H1 (cell line): Measurements from ENCODE around the gene TMEM179B. TPM values are rescaled to one million over a fixed set of nuclear protein-coding genes. Genes with fewer than 3 reads are reported as not detected.

Experiments
- CTCF ChIA-PET: fragments of 300-600 bp; sonication (Branson Sonifier 250); formaldehyde crosslinking; loops from one replicate; lab custom pipeline; 2021; ENCODE audit not compliant: partially characterized antibody; lab: Charles Lee
- POLR2A ChIA-PET: fragments of 300-600 bp; sonication (Branson Sonifier 250); formaldehyde crosslinking; loops from one replicate; lab custom pipeline; 2021; ENCODE audit warnings: inconsistent platforms; ENCODE audit not compliant: partially characterized antibody; lab: Charles Lee
- DNase-seq, 2 experiments: peaks; one replicate each; pipeline versions ENCODE4 v3.0.0 to v3.0.0-alpha.2; 2010 to 2022; ENCODE audit warnings: low spot score in 2 of 2, low read depth in 1 of 2, mixed read lengths in 1 of 2
- FAIRE-seq: peaks from 2 replicates; lab custom pipeline; 2011; peaks lifted over from hg19 to GRCh38; lab: Jason Lieb, UNC
- H2AFZ ChIP-seq: 2 replicates; pipeline ENCODE4 v1.8.1; 2012; ENCODE audit warnings: low read length, inconsistent platforms
- H2AK5ac ChIP-seq: 2 replicates; pipeline ENCODE4 v1.6.1; 2013; ENCODE audit warnings: low read depth, low read length
- H2BK120ac ChIP-seq: replicated peaks from 2 replicates; pipeline ENCODE3; 2013; ENCODE audit warnings: low read depth, low read length, inconsistent platforms
- H2BK12ac ChIP-seq: 2 replicates; pipeline ENCODE4 v1.6.1; 2013; ENCODE audit warnings: low read depth, low read length
- H2BK15ac ChIP-seq: 2 replicates; pipeline ENCODE4 v1.6.1; 2013; ENCODE audit warnings: low read length
- H2BK20ac ChIP-seq: 2 replicates; pipeline ENCODE4 v1.6.1; 2013; ENCODE audit warnings: low read length
- H2BK5ac ChIP-seq: 2 replicates; pipeline ENCODE4 v1.6.1; 2013; ENCODE audit warnings: low read depth, low read length
- H3K14ac ChIP-seq: 2 replicates; pipeline ENCODE4 v1.6.1; 2013; ENCODE audit warnings: inconsistent platforms; ENCODE audit not compliant: insufficient read length
- H3K18ac ChIP-seq: 2 replicates; pipeline ENCODE4 v1.6.1; 2013; ENCODE audit warnings: low read length; ENCODE audit errors: extremely low read depth
- H3K23ac ChIP-seq: 2 replicates; pipeline ENCODE4 v1.6.1; 2013; ENCODE audit warnings: inconsistent platforms; ENCODE audit not compliant: insufficient read length
- H3K23me2 ChIP-seq: 2 replicates; pipeline ENCODE4 v1.6.1; 2013; ENCODE audit warnings: low read depth, low read length
- H3K27ac ChIP-seq: 2 replicates; pipeline ENCODE4 v1.6.1; 2011; ENCODE audit warnings: low read depth, low read length, inconsistent platforms
- H3K27me3 ChIP-seq, 4 experiments: replicated peaks in 1 of 4; 1 replicate in 1 of 4; 2 replicates in 3 of 4; pipeline versions ENCODE4 v1.6.1 to v1.8.1; 2011 to 2013; ENCODE audit warnings: low read length in 3 of 4, mild to moderate bottlenecking in 3 of 4, inconsistent platforms in 2 of 4, mixed read lengths in 2 of 4, moderate library complexity in 1 of 4; ENCODE audit not compliant: control insufficient read depth in 3 of 4, insufficient read depth in 3 of 4; ENCODE audit errors: extremely low read depth in 1 of 4
- H3K36me3 ChIP-seq, 4 experiments: 2 replicates each; pipeline versions ENCODE4 v1.6.1 to v1.8.1; 2011 to 2013; ENCODE audit warnings: mild to moderate bottlenecking in 4 of 4, low read length in 3 of 4, moderate library complexity in 2 of 4, control low read depth in 1 of 4, inconsistent platforms in 1 of 4; ENCODE audit not compliant: insufficient read depth in 4 of 4, control insufficient read depth in 2 of 4
- H3K4ac ChIP-seq: replicated peaks from 2 replicates; pipeline ENCODE3; 2013; ENCODE audit warnings: low read length, low read depth, mixed read lengths, inconsistent platforms; ENCODE audit not compliant: insufficient read length
- H3K4me1 ChIP-seq, 4 experiments: replicated peaks in 1 of 4; 1 replicate in 1 of 4; 2 replicates in 3 of 4; pipeline versions ENCODE4 v1.6.1 to v1.8.1; 2011 to 2013; ENCODE audit warnings: low read length in 3 of 4, inconsistent platforms in 2 of 4, mixed read lengths in 1 of 4; ENCODE audit not compliant: insufficient read depth in 4 of 4, control insufficient read depth in 3 of 4
- H3K4me2 ChIP-seq, 2 experiments: 2 replicates each; pipeline versions ENCODE4 v1.6.1 to v1.8.1; 2011 to 2013; ENCODE audit warnings: low read depth in 2 of 2, low read length in 2 of 2, control low read depth in 1 of 2, inconsistent platforms in 1 of 2, mild to moderate bottlenecking in 1 of 2; ENCODE audit not compliant: insufficient read depth in 1 of 2
- H3K4me3 ChIP-seq, 4 experiments: fragments of 200-600, 300-600 bp in 1 of 4; sonication (generic), shearing (Covaris generic), sonication (Bioruptor Twin) in 1 of 4; 2 replicates each; pipeline versions ENCODE4 v1.5.1 to v1.8.1; 2011 to 2016; ENCODE audit warnings: low read length in 4 of 4, low read depth in 3 of 4, control low read depth in 2 of 4, inconsistent platforms in 2 of 4, mild to moderate bottlenecking in 2 of 4, mixed read lengths in 1 of 4, moderate library complexity in 1 of 4; ENCODE audit not compliant: insufficient read depth in 2 of 4; ENCODE audit errors: extremely low read depth in 1 of 4
- H3K56ac ChIP-seq: replicated peaks from 2 replicates; pipeline ENCODE3; 2013; ENCODE audit warnings: low read depth, mild to moderate bottlenecking, mixed read lengths, low read length, inconsistent platforms; ENCODE audit not compliant: insufficient read length
- H3K79me1 ChIP-seq: 2 replicates; pipeline ENCODE4 v1.6.1; 2013; ENCODE audit warnings: low read depth, low read length, control low read depth
- H3K79me2 ChIP-seq, 2 experiments: 2 replicates each; pipeline versions ENCODE4 v1.6.1 to v1.8.1; 2012 to 2013; ENCODE audit warnings: low read length in 2 of 2, mild to moderate bottlenecking in 2 of 2, inconsistent platforms in 1 of 2; ENCODE audit not compliant: insufficient read depth in 2 of 2, control insufficient read depth in 1 of 2
- H3K9ac ChIP-seq, 4 experiments: replicated peaks in 1 of 4; 1 replicate in 1 of 4; 2 replicates in 3 of 4; pipeline versions ENCODE4 v1.6.1 to v1.8.1; 2011 to 2013; ENCODE audit warnings: low read depth in 3 of 4, low read length in 3 of 4, control low read depth in 2 of 4, mild to moderate bottlenecking in 2 of 4, moderate library complexity in 2 of 4, inconsistent platforms in 1 of 4; ENCODE audit errors: extremely low read depth in 1 of 4
- H3K9me3 ChIP-seq, 2 experiments: 2 replicates each; pipeline versions ENCODE4 v1.6.1 to v1.8.1; 2012 to 2013; ENCODE audit warnings: mild to moderate bottlenecking in 2 of 2, moderate library complexity in 2 of 2, control low read depth in 1 of 2, inconsistent platforms in 1 of 2, low read depth in 1 of 2, low read length in 1 of 2, mixed read lengths in 1 of 2; ENCODE audit not compliant: insufficient read depth in 2 of 2
- H4K20me1 ChIP-seq, 2 experiments: replicated peaks in 1 of 2; 2 replicates each; pipeline versions ENCODE3 to v1.8.1; 2011 to 2013; ENCODE audit warnings: inconsistent platforms in 2 of 2, low read length in 2 of 2, mild to moderate bottlenecking in 1 of 2; ENCODE audit not compliant: insufficient read depth in 2 of 2, control insufficient read depth in 1 of 2
- H4K5ac ChIP-seq: 2 replicates; pipeline ENCODE4 v1.6.1; 2013; ENCODE audit warnings: low read length, low read depth, mixed read lengths, inconsistent platforms; ENCODE audit not compliant: insufficient read length
- H4K8ac ChIP-seq: 2 replicates; pipeline ENCODE4 v1.8.0; 2013; ENCODE audit warnings: mild to moderate bottlenecking, moderate library complexity, low read length, inconsistent platforms; ENCODE audit not compliant: insufficient read depth; ENCODE audit errors: extremely low read depth
- H4K91ac ChIP-seq: replicated peaks from 2 replicates; pipeline ENCODE3; 2013; ENCODE audit warnings: low read length, mixed read lengths, inconsistent platforms; ENCODE audit not compliant: insufficient read length
- EZH2 ChIP-seq: fragments of 200-600 bp; sonication (generic); IDR thresholded peaks from 2 replicates; pipeline ENCODE4 v1.7.1; 2012; ENCODE audit warnings: low read depth, mild to moderate bottlenecking, moderate library complexity, low read length, inconsistent platforms; ENCODE audit not compliant: severe bottlenecking
- FOSL1 ChIP-seq: IDR thresholded peaks from 2 replicates; pipeline ENCODE4 v1.6.1; 2011; ENCODE audit warnings: mild to moderate bottlenecking, low read depth, low read length, moderate library complexity; ENCODE audit not compliant: insufficient read depth
- HDAC2 ChIP-seq, 2 experiments: fragments of 300-600 bp in 1 of 2; sonication (generic) in 1 of 2; IDR thresholded peaks; 2 replicates each; pipeline ENCODE4 v1.6.1; 2011 to 2012; ENCODE audit warnings: low read depth in 2 of 2, low read length in 2 of 2, mild to moderate bottlenecking in 2 of 2, moderate library complexity in 2 of 2, borderline replicate concordance in 1 of 2, inconsistent platforms in 1 of 2
- JUND ChIP-seq: IDR thresholded peaks from 2 replicates; pipeline ENCODE4 v1.6.1; 2011; ENCODE audit warnings: mild to moderate bottlenecking, improper control_type of control experiment, low read length
- KDM1A ChIP-seq: fragments of 200-600, 300-600 bp; sonication (generic); IDR thresholded peaks from 2 replicates; pipeline ENCODE4 v1.7.1; 2016; ENCODE audit warnings: mild to moderate bottlenecking, low read length, borderline replicate concordance
- KDM5A ChIP-seq: fragments of 200-600 bp; IDR thresholded peaks from 2 replicates; pipeline ENCODE4 v1.7.1; 2012; ENCODE audit warnings: mild to moderate bottlenecking, low read length, inconsistent platforms, mixed read lengths
- MAFK ChIP-seq: IDR thresholded peaks from 2 replicates; pipeline ENCODE4 v1.6.1; 2012; ENCODE audit warnings: low read depth, mild to moderate bottlenecking, improper control_type of control experiment, low read length
- PHF8 ChIP-seq: fragments of 200-600 bp; sonication (generic); conservative IDR thresholded peaks from 2 replicates; pipeline ENCODE4 v1.7.1; 2012; ENCODE audit warnings: low read depth, mild to moderate bottlenecking, inconsistent platforms, low read length, moderate library complexity
- RBBP5 ChIP-seq: IDR thresholded peaks from 2 replicates; pipeline ENCODE4 v1.7.1; 2012; ENCODE audit warnings: low read depth, mild to moderate bottlenecking, inconsistent platforms, low read length, moderate library complexity, borderline replicate concordance
- RNF2 ChIP-seq: fragments of 200-900, 300-1000 bp; sonication (generic); IDR thresholded peaks from 2 replicates; pipeline ENCODE4 v1.7.1; 2016; ENCODE audit warnings: borderline replicate concordance, low read depth, mild to moderate bottlenecking, antibody characterized with exemption, low read length; ENCODE audit not compliant: poor library complexity, severe bottlenecking; ENCODE audit errors: missing control alignments
- TAF7 ChIP-seq: optimal IDR thresholded peaks from 2 replicates; pipeline ENCODE3; 2011; ENCODE audit warnings: low read depth, mild to moderate bottlenecking, inconsistent platforms, low read length, moderate library complexity, borderline replicate concordance
- TBP ChIP-seq: IDR thresholded peaks from 2 replicates; pipeline ENCODE4 v1.6.1; 2011; ENCODE audit warnings: low read depth, low read length, improper control_type of control experiment
- YY1 ChIP-seq: IDR thresholded peaks from 2 replicates; pipeline ENCODE4 v1.6.1; 2011; ENCODE audit warnings: low read depth, mild to moderate bottlenecking, low read length
- WGBS, 2 experiments: shearing (Covaris generic) in 1 of 2; methylation state at CpG; one replicate each; pipeline versions ENCODE4 v1.1.6 to v1.1.7; 2013 to 2015; ENCODE audit warnings: low lambda C conversion rate in 2 of 2, mixed read lengths in 2 of 2, inconsistent platforms in 1 of 2, low coverage in 1 of 2, missing lambda C conversion rate in 1 of 2; ENCODE audit not compliant: insufficient replicate concordance in 2 of 2, insufficient coverage in 1 of 2, insufficient read length in 1 of 2; ENCODE audit errors: extremely low coverage in 1 of 2, missing lambda C conversion rate in 1 of 2; 5-methylcytosine and 5-hydroxymethylcytosine counted together
- polyA plus RNA-seq, 7 experiments: library from polyadenylated mRNA; depleted of rRNA in 3 of 7; stranded (reverse) in 5 of 7; unstranded in 2 of 7; fragments of >200 nt in 5 of 7; fragments of 200-250 nt in 2 of 7; gene quantifications; 1 replicate in 5 of 7; 2 replicates in 1 of 7; 4 replicates in 1 of 7; pipeline versions ENCODE4 v1.2.1 to v1.2.3, GENCODE V29; 2011 to 2013; ENCODE audit warnings: missing spikeins in 2 of 7, mixed read lengths in 2 of 7
- total RNA-seq: library from RNA; stranded (reverse); fragmentation: NEBNext Ultra II Directional; extraction: Animal tissue kit (Norgen Biotek cat#: 25700); gene quantifications from 2 replicates; pipeline ENCODE4 v1.2.1, GENCODE V29; 2021

TMEM179B gene
- total and polyA plus RNA-seq, 2 of the 8 experiments (the other 6 are each of a cell fraction or from before 2014, with no cell fraction given) = 18.6 to 62.2 TPM

DNA sequence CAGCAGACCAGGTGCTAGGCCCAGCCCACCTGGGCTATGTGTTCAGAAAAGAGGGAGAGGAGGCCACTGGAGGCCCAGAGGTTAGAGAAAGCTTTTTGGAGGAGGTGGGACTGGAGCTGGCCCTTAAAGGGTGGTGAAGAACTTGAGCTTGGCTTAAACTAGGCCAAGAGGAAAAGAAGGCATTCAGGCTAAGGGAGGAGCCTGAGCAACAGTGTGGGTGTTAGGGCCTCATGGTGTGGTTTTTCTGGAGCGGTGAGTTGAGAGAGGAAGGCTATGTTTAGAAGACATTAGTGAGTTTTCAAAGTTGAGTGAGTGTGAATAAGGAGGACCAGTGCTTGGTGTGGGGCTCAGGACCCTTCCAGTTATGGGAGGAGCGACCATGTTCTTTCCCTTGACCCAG is 9.8 kb upstream of the TMEM179B start:
- no peak overlapping the region for H3K23ac ChIP-seq
- H3K18ac ChIP-seq = no peak overlapping the region
- no peak overlapping the region for H2BK12ac ChIP-seq
- POLR2A ChIA-PET = interaction anchor here (1.0 to 3.9 kb wide), 7 partner anchors 10 to 102 kb away, joined by 3 to 22 read pairs (median 3); partner anchors contain the start of genes POLR2G, TMEM179B and WDR74
- peaks cover 0 to 3% of the 10 kb centered on the region in 2 experiments for H4K20me1 ChIP-seq
- no peaks in the 10 kb centered on the region for H3K9me3 ChIP-seq
- DNase-seq = no peak
- H3K4ac ChIP-seq = no peak overlapping the region
- 97% methylated on average over 2 of the region's 2 CpGs; no CpG with 5 or more reads in 1 of the 2 experiments for WGBS, 2 experiments
- peaks cover 0 to 12% of the 10 kb centered on the region in 2 experiments; a peak in 1 of 4 replicates for H3K79me2 ChIP-seq
- no peak overlapping the region for H2BK20ac ChIP-seq
- H3K27me3 ChIP-seq = no peaks in the 10 kb centered on the region
- H3K79me1 ChIP-seq = peaks cover 6% of the 10 kb centered on the region; the same call in 1 of the 2 replicates
- H3K9ac ChIP-seq = no peak overlapping the region
- H4K91ac ChIP-seq = no peak overlapping the region
- no peaks in the 10 kb centered on the region for H3K4me1 ChIP-seq
- H2BK120ac ChIP-seq = no peak overlapping the region
- H3K27ac ChIP-seq = no peak overlapping the region
- no peak overlapping the region for H3K56ac ChIP-seq
- H3K4me2 ChIP-seq = no peak overlapping the region
- no peak overlapping the region for H3K14ac ChIP-seq
- no peak overlapping the region for H4K5ac ChIP-seq
- no peak overlapping the region for H2AK5ac ChIP-seq
- H2BK15ac ChIP-seq = no peak overlapping the region
- H3K4me3 ChIP-seq = no peak overlapping the region
- no peak overlapping the region for H4K8ac ChIP-seq
- peaks cover 12 to 25% (median 20%) of the 10 kb centered on the region in 4 experiments; a peak in 7 of 8 replicates for H3K36me3 ChIP-seq
- H2AFZ ChIP-seq = no peak overlapping the region
- no peaks in the 10 kb centered on the region for H3K23me2 ChIP-seq
- CTCF ChIA-PET = interaction anchor here (1.1 to 10.2 kb wide), 2 partner anchors 10 to 47 kb away, joined by 3 to 94 read pairs; partner anchors contain the start of gene TMEM179B
- FAIRE-seq = no peak
- no peak overlapping the region for H2BK5ac ChIP-seq
- no peak for TF ChIP-seq KDM1A
- no peak for TF ChIP-seq YY1
- TF ChIP-seq HDAC2 (IDR thresholded peaks at IDR 0.05; ENCODE audit: borderline replicate concordance in 1 of 2, low read depth in 2 of 2, low read length in 2 of 2) = no peak
- TF ChIP-seq RNF2 = no peak
- TF ChIP-seq MAFK = no peak
- no peak for TF ChIP-seq JUND
- no peak for TF ChIP-seq EZH2
- no peak for TF ChIP-seq PHF8
- TF ChIP-seq TBP = no peak
- no peak for TF ChIP-seq FOSL1
- TF ChIP-seq KDM5A = no peak
- TF ChIP-seq TAF7 = no peak
- TF ChIP-seq RBBP5 = no peak
